KMS-11 (cell line): ENCODE results near the gene NTNG2.
A peak's percentile ranks its signal among the peaks of the same experiment; 100 is the strongest.

Experiments used
- H2AFZ ChIP-seq: fragments of 200-600 bp; sonication (generic); 2 replicates; pipeline ENCODE4 v1.6.1; 2016; ENCODE audit warnings: antibody characterized with exemption, mixed run types, low read depth
- H3K27ac ChIP-seq: fragments of 200-600 bp; sonication (generic); 2 replicates; pipeline ENCODE4 v1.6.1; 2016; ENCODE audit warnings: mild to moderate bottlenecking, mixed run types
- H3K27me3 ChIP-seq: fragments of 200-600 bp; sonication (generic); 2 replicates; pipeline ENCODE4 v1.6.1; 2017; ENCODE audit warnings: mild to moderate bottlenecking, low read depth, mixed run types, moderate library complexity; ENCODE audit not compliant: insufficient read depth
- H3K36me3 ChIP-seq: fragments of 200-600 bp; sonication (generic); 2 replicates; pipeline ENCODE4 v1.6.1; 2017; ENCODE audit warnings: mild to moderate bottlenecking, mixed run types; ENCODE audit not compliant: insufficient read depth
- H3K4me1 ChIP-seq: fragments of 200-600 bp; sonication (generic); 2 replicates; pipeline ENCODE4 v1.6.1; 2016; ENCODE audit warnings: mild to moderate bottlenecking, low read depth, mixed run types; ENCODE audit not compliant: poor library complexity, severe bottlenecking
- H3K4me2 ChIP-seq: fragments of 200-600 bp; sonication (generic); 2 replicates; pipeline ENCODE4 v1.7.0; 2016; ENCODE audit warnings: mild to moderate bottlenecking, mixed run types
- H3K4me3 ChIP-seq: fragments of 200-600 bp; sonication (generic); IDR thresholded peaks from 2 replicates; pipeline ENCODE4 v1.6.1; 2017; ENCODE audit warnings: low read depth, low read length, mixed read lengths; ENCODE audit not compliant: insufficient read depth
- H3K79me2 ChIP-seq: fragments of 200-600 bp; sonication (generic); 2 replicates; pipeline ENCODE4 v1.6.1; 2016; ENCODE audit warnings: low read depth, mixed run types; ENCODE audit not compliant: insufficient read depth
- H3K9ac ChIP-seq: fragments of 200-600 bp; sonication (generic); 2 replicates; pipeline ENCODE4 v1.6.1; 2016; ENCODE audit warnings: mild to moderate bottlenecking, mixed run types
- H4K20me1 ChIP-seq: fragments of 200-600 bp; sonication (generic); 2 replicates; pipeline ENCODE4 v1.6.1; 2016; ENCODE audit warnings: mild to moderate bottlenecking, mixed run types; ENCODE audit not compliant: insufficient read depth
- TF ChIP-seq, protein P1 (sequence below): fragments of 200-600 bp; sonication (generic); conservative IDR thresholded peaks from 2 replicates; pipeline ENCODE4 v1.6.1; 2017; ENCODE audit warnings: low read depth, mild to moderate bottlenecking, antibody characterized with exemption, low read length, moderate library complexity, mixed read lengths

The NTNG2 gene

GRCh38 chr9:132233138-132233537 is 71.3 kb downstream of the NTNG2 start:
- H3K27me3 ChIP-seq = peaks cover 90% of the 10 kb centered on the region

GRCh38 chr9:132234535-132234934 is 72.7 kb downstream of the NTNG2 start:
- Histone ChIP-seq H3K27me3 (peaks cover 90% of the 10 kb centered on the region), H3K4me2 (no peak overlapping the region), H3K4me1 (no peaks in the 10 kb centered on the region), H4K20me1 (no peaks in the 10 kb centered on the region), H2AFZ (no peak overlapping the region), H3K9ac (no peak overlapping the region), H3K27ac (no peak overlapping the region), H3K4me3 (no peak overlapping the region), H3K79me2 (no peaks in the 10 kb centered on the region), H3K36me3 (no peaks in the 10 kb centered on the region)
- TF ChIP-seq, protein P1, sequence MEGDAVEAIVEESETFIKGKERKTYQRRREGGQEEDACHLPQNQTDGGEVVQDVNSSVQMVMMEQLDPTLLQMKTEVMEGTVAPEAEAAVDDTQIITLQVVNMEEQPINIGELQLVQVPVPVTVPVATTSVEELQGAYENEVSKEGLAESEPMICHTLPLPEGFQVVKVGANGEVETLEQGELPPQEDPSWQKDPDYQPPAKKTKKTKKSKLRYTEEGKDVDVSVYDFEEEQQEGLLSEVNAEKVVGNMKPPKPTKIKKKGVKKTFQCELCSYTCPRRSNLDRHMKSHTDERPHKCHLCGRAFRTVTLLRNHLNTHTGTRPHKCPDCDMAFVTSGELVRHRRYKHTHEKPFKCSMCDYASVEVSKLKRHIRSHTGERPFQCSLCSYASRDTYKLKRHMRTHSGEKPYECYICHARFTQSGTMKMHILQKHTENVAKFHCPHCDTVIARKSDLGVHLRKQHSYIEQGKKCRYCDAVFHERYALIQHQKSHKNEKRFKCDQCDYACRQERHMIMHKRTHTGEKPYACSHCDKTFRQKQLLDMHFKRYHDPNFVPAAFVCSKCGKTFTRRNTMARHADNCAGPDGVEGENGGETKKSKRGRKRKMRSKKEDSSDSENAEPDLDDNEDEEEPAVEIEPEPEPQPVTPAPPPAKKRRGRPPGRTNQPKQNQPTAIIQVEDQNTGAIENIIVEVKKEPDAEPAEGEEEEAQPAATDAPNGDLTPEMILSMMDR = no peak

More at GRCh38 chr9:132233138-132233537, 71.3 kb downstream of the NTNG2 start:
- Histone ChIP-seq H2AFZ (no peak overlapping the region), H3K79me2 (no peaks in the 10 kb centered on the region), H3K4me2 (no peak overlapping the region), H3K4me1 (no peaks in the 10 kb centered on the region), H3K9ac (no peak overlapping the region), H4K20me1 (no peaks in the 10 kb centered on the region), H3K4me3 (no peak overlapping the region), H3K36me3 (no peaks in the 10 kb centered on the region), H3K27ac (no peak overlapping the region)
- TF ChIP-seq, protein P1 = no peak

GRCh38 chr9:132235125-132235524 is 73.3 kb downstream of the NTNG2 start:
- Histone ChIP-seq H3K4me2 (no peak overlapping the region), H3K27ac (no peak overlapping the region), H3K36me3 (no peaks in the 10 kb centered on the region), H3K4me1 (no peaks in the 10 kb centered on the region), H3K79me2 (no peaks in the 10 kb centered on the region), H3K9ac (no peak overlapping the region), H2AFZ (no peak overlapping the region), H4K20me1 (no peaks in the 10 kb centered on the region), H3K27me3 (peaks cover 90% of the 10 kb centered on the region), H3K4me3 (no peak overlapping the region)
- TF ChIP-seq, protein P1 = no peak

- no peak overlapping the region for H3K27ac ChIP-seq
- H3K4me3 ChIP-seq = no peak overlapping the region
- TF ChIP-seq, protein P1 = peak; percentile 90
- peaks cover 90% of the 10 kb centered on the region for H3K27me3 ChIP-seq
- H3K4me2 ChIP-seq = no peak overlapping the region
- no peaks in the 10 kb centered on the region for H4K20me1 ChIP-seq
- no peaks in the 10 kb centered on the region for H3K79me2 ChIP-seq
- no peaks in the 10 kb centered on the region for H3K36me3 ChIP-seq
- no peaks in the 10 kb centered on the region for H3K4me1 ChIP-seq
- H2AFZ ChIP-seq = no peak overlapping the region
- no peak overlapping the region for H3K9ac ChIP-seq
These were observed 74.2 kb downstream of the NTNG2 start for GRCh38 chr9:132235894-132236661.
